Lung (tissue), 12 donors: ENCODE data around the gene SCARB1. TPM values are rescaled to one million over a fixed set of nuclear protein-coding genes. Genes with fewer than 3 reads are reported as not detected.

Source experiments
- ATAC-seq: fragments of 200-7000 bp; cut with Tn5 transposase; one replicate; pipeline ENCODE4 v1.9.1; 2020; ENCODE audit warnings: moderate number of reproducible peaks; ENCODE audit not compliant: insufficient read depth, low FRiP score
- DNase-seq, 3 donors: peaks; one replicate each; pipeline ENCODE4 v3.0.0-alpha.2; 2013 to 2017
- H3K27ac ChIP-seq, 2 donors: one replicate each; pipeline ENCODE4 v1.5.1; 2013; ENCODE audit warnings: mild to moderate bottlenecking in 2 of 2, moderate library complexity in 2 of 2, control low read depth in 1 of 2, inconsistent platforms in 1 of 2, low read depth in 1 of 2, low read length in 1 of 2
- H3K27me3 ChIP-seq, 3 donors: one replicate each; pipeline ENCODE4 v1.5.1; 2013; ENCODE audit warnings: low read length in 2 of 3; ENCODE audit not compliant: control insufficient read depth in 3 of 3, insufficient read depth in 3 of 3
- H3K36me3 ChIP-seq, 4 donors: one replicate each; pipeline ENCODE4 v1.5.1; 2013; ENCODE audit warnings: low read length in 4 of 4, mild to moderate bottlenecking in 1 of 4, moderate library complexity in 1 of 4; ENCODE audit not compliant: control insufficient read depth in 4 of 4, insufficient read depth in 4 of 4
- H3K4me1 ChIP-seq, 5 donors: one replicate each; pipeline ENCODE4 v1.5.1; 2013; ENCODE audit warnings: low read length in 5 of 5, mild to moderate bottlenecking in 2 of 5, moderate library complexity in 1 of 5; ENCODE audit not compliant: control insufficient read depth in 5 of 5, insufficient read depth in 5 of 5
- H3K4me3 ChIP-seq: one replicate; pipeline ENCODE4 v1.5.1; 2013; ENCODE audit warnings: mild to moderate bottlenecking, control low read depth, moderate library complexity
- H3K9ac ChIP-seq, 2 donors: one replicate each; pipeline ENCODE4 v1.5.1; 2013; ENCODE audit warnings: low read length in 2 of 2, control low read depth in 1 of 2; ENCODE audit not compliant: insufficient read depth in 1 of 2
- H3K9me3 ChIP-seq, 4 donors: one replicate each; pipeline ENCODE4 v1.5.1; 2013; ENCODE audit warnings: low read length in 3 of 4, mild to moderate bottlenecking in 1 of 4, moderate library complexity in 1 of 4; ENCODE audit not compliant: control insufficient read depth in 4 of 4, insufficient read depth in 3 of 4
- WGBS, 2 donors: extraction: QIAGEN DNeasy Blood & Tissue Kit; methylation state at CpG; one replicate each; pipeline ENCODE4 v1.1.7; 2013; 5-methylcytosine and 5-hydroxymethylcytosine counted together
- polyA plus RNA-seq, 2 donors: library from polyadenylated mRNA; stranded (reverse); fragments of 200-250 nt; gene quantifications; one replicate each; pipeline ENCODE4 v1.2.1, GENCODE V29; 2013
- total RNA-seq, 2 donors: library from RNA; depleted of rRNA in 1 of 2; stranded (reverse); fragments of >200 nt in 1 of 2; gene quantifications; one replicate each; pipeline ENCODE4 v1.2.1, GENCODE V29; 2014 to 2021
- TF ChIP-seq, protein P1 (sequence below): IDR thresholded peaks from 2 replicates; pipeline ENCODE4 v1.5.1; 2012; ENCODE audit warnings: mild to moderate bottlenecking; ENCODE audit errors: control extremely low read depth, extremely low read depth
- donor health status: control.
- donor health status: control.
- donor health status: Bipolar disorder and iron deficiency.
- donor health status: healthy.
- donor health status: DM: yes; HTN: yes; CAD: no.

SCARB1 gene
- total and polyA plus RNA-seq, 4 donors, result 11.9 to 31.3 (median 28.8) TPM

DNA sequence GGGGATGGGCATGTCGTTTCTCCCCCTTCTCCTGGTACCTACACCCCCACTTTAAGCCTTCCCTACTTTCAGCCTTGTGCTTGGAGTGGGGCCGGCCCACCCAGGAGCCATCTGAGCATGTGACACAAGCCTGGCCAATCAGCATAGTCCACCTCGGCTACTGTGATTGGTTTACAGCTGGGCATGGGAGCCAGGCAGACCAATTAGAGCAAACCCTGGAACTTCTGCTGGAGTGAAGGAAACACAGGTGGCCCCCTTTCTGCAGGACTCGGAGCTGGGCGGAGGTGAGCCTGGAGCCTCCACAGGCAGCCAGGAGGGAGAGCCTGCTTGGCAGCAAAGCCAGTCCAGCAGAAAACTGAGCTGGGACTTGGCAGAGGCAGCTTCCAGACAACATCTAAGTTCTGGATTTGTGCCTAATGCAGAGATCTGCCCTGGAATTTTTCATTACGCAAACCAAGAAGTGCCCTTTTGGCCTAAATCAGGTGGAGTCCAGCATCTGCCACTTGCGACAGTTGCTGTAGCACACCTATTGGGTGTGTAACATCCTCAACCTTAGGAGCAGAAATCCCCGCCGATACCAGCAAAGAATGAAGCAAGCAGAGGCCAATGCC is 59.5 kb downstream of the SCARB1 start:
- 65 to 85% methylated on average over 9 of the region's 9 CpGs for WGBS, 2 donors
- peak overlapping the region in 1 of 2 donors; percentile 40 for H3K27ac ChIP-seq

DNA sequence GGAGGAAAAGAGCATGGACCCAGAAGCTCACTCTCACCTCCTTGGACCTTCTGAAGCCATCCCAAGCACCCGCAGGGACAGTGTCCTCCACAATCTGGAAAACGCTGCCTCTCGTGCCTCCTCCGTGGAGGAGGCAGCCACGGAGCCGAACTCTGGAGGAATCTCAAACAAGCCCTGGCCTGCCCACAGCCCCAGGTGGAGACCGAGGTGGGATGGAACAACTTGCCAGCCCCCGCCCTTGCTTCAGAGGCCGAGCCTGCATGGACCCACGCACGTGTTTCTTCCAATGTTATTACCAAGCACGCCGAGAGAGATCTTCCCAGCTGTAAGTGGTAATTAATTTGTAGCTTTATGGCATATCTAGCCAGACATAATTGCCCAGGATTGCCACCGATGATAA is 61.3 kb downstream of the SCARB1 start:
- Histone ChIP-seq H3K27ac (no peak overlapping the region), H3K9ac (no peak overlapping the region), H3K36me3 (peaks cover 0 to 19% (median 0%) of the 10 kb centered on the region in 4 donors), H3K4me3 (no peak overlapping the region), H3K4me1 (peaks cover 0 to 5% (median 0%) of the 10 kb centered on the region in 5 donors), H3K9me3 (no peaks in the 10 kb centered on the region), H3K27me3 (no peaks in the 10 kb centered on the region)
- ATAC-seq, result no peak
- TF ChIP-seq, protein P1, sequence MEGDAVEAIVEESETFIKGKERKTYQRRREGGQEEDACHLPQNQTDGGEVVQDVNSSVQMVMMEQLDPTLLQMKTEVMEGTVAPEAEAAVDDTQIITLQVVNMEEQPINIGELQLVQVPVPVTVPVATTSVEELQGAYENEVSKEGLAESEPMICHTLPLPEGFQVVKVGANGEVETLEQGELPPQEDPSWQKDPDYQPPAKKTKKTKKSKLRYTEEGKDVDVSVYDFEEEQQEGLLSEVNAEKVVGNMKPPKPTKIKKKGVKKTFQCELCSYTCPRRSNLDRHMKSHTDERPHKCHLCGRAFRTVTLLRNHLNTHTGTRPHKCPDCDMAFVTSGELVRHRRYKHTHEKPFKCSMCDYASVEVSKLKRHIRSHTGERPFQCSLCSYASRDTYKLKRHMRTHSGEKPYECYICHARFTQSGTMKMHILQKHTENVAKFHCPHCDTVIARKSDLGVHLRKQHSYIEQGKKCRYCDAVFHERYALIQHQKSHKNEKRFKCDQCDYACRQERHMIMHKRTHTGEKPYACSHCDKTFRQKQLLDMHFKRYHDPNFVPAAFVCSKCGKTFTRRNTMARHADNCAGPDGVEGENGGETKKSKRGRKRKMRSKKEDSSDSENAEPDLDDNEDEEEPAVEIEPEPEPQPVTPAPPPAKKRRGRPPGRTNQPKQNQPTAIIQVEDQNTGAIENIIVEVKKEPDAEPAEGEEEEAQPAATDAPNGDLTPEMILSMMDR, result no peak
- no peak for DNase-seq
- WGBS, 2 donors, result 95 to 97% methylated on average over 14 of the region's 14 CpGs

More for the DNA sequence above, 59.5 kb downstream of the SCARB1 start:
- TF ChIP-seq, protein P1, result no peak
- DNase-seq, result peak; percentile 38 to 58 (median 41)
- Histone ChIP-seq H3K9me3 (no peaks in the 10 kb centered on the region), H3K36me3 (peaks cover 0 to 14% (median under 1%) of the 10 kb centered on the region in 4 donors), H3K9ac (no peak overlapping the region), H3K4me3 (no peak overlapping the region), H3K27me3 (no peaks in the 10 kb centered on the region), H3K4me1 (no peaks in the 10 kb centered on the region)
- peak; percentile 67 for ATAC-seq

DNA sequence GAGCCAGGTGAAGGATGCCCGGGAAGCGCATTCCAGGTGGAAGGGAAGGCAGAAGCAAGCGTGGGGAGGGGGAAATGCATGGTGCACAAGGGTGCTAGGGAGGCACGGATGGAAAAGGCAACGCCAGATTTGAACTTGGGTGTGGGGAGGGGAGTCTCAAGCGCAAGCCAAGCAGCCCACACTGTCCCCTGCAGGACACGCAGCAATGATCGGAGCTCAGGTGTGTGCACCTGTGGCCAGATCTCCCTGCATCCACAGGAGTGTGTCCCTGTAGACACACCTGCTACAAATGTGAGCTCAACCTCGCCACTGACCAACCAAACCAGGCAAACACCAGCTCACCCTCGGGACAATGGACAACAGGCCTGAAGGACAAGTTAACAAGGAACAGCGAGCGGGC is 63.2 kb downstream of the SCARB1 start:
- Histone ChIP-seq H3K4me1 (peaks cover 0 to 7% (median 0%) of the 10 kb centered on the region in 5 donors), H3K36me3 (peaks cover 0 to 14% (median 0%) of the 10 kb centered on the region in 4 donors), H3K27me3 (no peaks in the 10 kb centered on the region), H3K9me3 (no peaks in the 10 kb centered on the region), H3K9ac (no peak overlapping the region), H3K4me3 (no peak overlapping the region), H3K27ac (no peak overlapping the region)
- no peak for ATAC-seq
- TF ChIP-seq, protein P1, result no peak
- 95% methylated on average over 12 of the region's 12 CpGs for WGBS, 2 donors
- DNase-seq, result no peak
